ENCODE measurements around the gene POGLUT2. TPM values are rescaled to one million over a fixed set of nuclear protein-coding genes. Genes with fewer than 3 reads are reported as not detected.
A peak's percentile ranks its signal among the peaks of the same experiment; 100 is the strongest.

POGLUT2 gene
- total RNA-seq (4.9 TPM), polyA plus RNA-seq (2.1 TPM)
- long read RNA-seq, donor 1, partial matches to known transcripts = 0 of 1 reads
- long read RNA-seq, donor 1, other reads (novel, unspliced or antisense) = 0 of 1 reads
- long read RNA-seq, donor 2 = 0 reads
- long read RNA-seq, donor 3, partial matches to known transcripts = 0 of 2 reads
- long read RNA-seq, donor 3, other reads (novel, unspliced or antisense) = 0 of 2 reads
- long read RNA-seq, donor 4, partial matches to known transcripts = 0 of 1 reads
- long read RNA-seq, donor 4, other reads (novel, unspliced or antisense) = 0 of 1 reads
- long read RNA-seq, donor 5, transcript KDELC1-201 (10 exons, 2,060 nt) = major isoform, 5 of 5 reads
- long read RNA-seq, donor 5, partial matches to known transcripts = 0 of 5 reads
- long read RNA-seq, donor 5, other reads (novel, unspliced or antisense) = 0 of 5 reads
- long read RNA-seq, donor 6, partial matches to known transcripts = 0 of 1 reads
- long read RNA-seq, donor 6, other reads (novel, unspliced or antisense) = 0 of 1 reads
- long read RNA-seq, donor 7, partial matches to known transcripts = 0 of 1 reads
- long read RNA-seq, donor 7, other reads (novel, unspliced or antisense) = 0 of 1 reads
- long read RNA-seq, donor 8 = 0 reads
- long read RNA-seq, donor 9 = 0 reads
- long read RNA-seq, donor 10 = 0 reads

GRCh38 chr13:102798581-102799425, at the start of gene POGLUT2, which contains the start of gene BIVM:
Gene POGLUT2 (minus strand): TSS chr13:102798976. CDS start chr13:102798670, 306 bp downstream.
Gene BIVM (plus strand): TSS chr13:102799119. CDS start chr13:102807268, 8,149 bp downstream.
- H3K4me1 ChIP-seq (ENCODE audit: control insufficient read depth in 2 of 2, insufficient read depth in 2 of 2, low read length in 2 of 2) = peaks cover 2 to 20% of the 10 kb centered on the region in 2 donors
- H3K27me3 ChIP-seq (ENCODE audit: control insufficient read depth in 2 of 2, insufficient read depth in 1 of 2, low read length in 1 of 2) = peaks cover 22 to 29% of the 10 kb centered on the region in 2 donors
- H3K36me3 ChIP-seq (ENCODE audit: control insufficient read depth in 2 of 2, insufficient read depth in 2 of 2, low read length in 1 of 2) = no peaks in the 10 kb centered on the region
- peak in 4 of 9 donors; percentile 53 to 78 (median 60) for DNase-seq (ENCODE audit: low read depth in 6 of 9, low spot score in 9 of 9)
- H3K27ac ChIP-seq (ENCODE audit: low read depth in 1 of 2, low read length in 1 of 2) = peak within 1 kb of the TSS in 1 of 2 donors; percentile 25
- H3K4me3 ChIP-seq (ENCODE audit: low read length in 2 of 2) = peak within 1 kb of the TSS; percentile 63 to 84
- no peaks in the 10 kb centered on the region for H3K9me3 ChIP-seq (ENCODE audit: control insufficient read depth in 2 of 2, insufficient read depth in 1 of 2, low read length in 1 of 2)
- WGBS = under 1% methylated on average over 72 of the region's 72 CpGs

GRCh38 chr13:102847272-102848234, 48.8 kb upstream of the POGLUT2 start:
- WGBS = 31% methylated on average over 12 of the region's 12 CpGs
- Histone ChIP-seq H3K27me3 (ENCODE audit: control insufficient read depth in 2 of 2, insufficient read depth in 1 of 2, low read length in 1 of 2) (no peaks in the 10 kb centered on the region), H3K36me3 (ENCODE audit: control insufficient read depth in 2 of 2, insufficient read depth in 2 of 2, low read length in 1 of 2) (peaks cover 3 to 12% of the 10 kb centered on the region in 2 donors), H3K4me1 (ENCODE audit: control insufficient read depth in 2 of 2, insufficient read depth in 2 of 2, low read length in 2 of 2) (peaks cover 11 to 12% of the 10 kb centered on the region in 2 donors), H3K27ac (ENCODE audit: low read depth in 1 of 2, low read length in 1 of 2) (peak overlapping the region; percentile 80 to 99), H3K4me3 (ENCODE audit: low read length in 2 of 2) (peak overlapping the region; percentile 82 to 92), H3K9me3 (ENCODE audit: control insufficient read depth in 2 of 2, insufficient read depth in 1 of 2, low read length in 1 of 2) (no peaks in the 10 kb centered on the region)
- DNase-seq (ENCODE audit: low read depth in 6 of 9, low spot score in 9 of 9) = peak in 7 of 9 donors; percentile 22 to 67 (median 30)

- Histone ChIP-seq H3K4me1 (ENCODE audit: control insufficient read depth in 2 of 2, insufficient read depth in 2 of 2, low read length in 2 of 2) (peaks cover 11 to 12% of the 10 kb centered on the region in 2 donors), H3K36me3 (ENCODE audit: control insufficient read depth in 2 of 2, insufficient read depth in 2 of 2, low read length in 1 of 2) (peaks cover 3 to 5% of the 10 kb centered on the region in 2 donors), H3K4me3 (ENCODE audit: low read length in 2 of 2) (peak overlapping the region; percentile 82 to 92), H3K27me3 (ENCODE audit: control insufficient read depth in 2 of 2, insufficient read depth in 1 of 2, low read length in 1 of 2) (no peaks in the 10 kb centered on the region), H3K27ac (ENCODE audit: low read depth in 1 of 2, low read length in 1 of 2) (peak overlapping the region; percentile 98 to 99), H3K9me3 (ENCODE audit: control insufficient read depth in 2 of 2, insufficient read depth in 1 of 2, low read length in 1 of 2) (no peaks in the 10 kb centered on the region)
- WGBS = under 1% methylated on average over 31 of the region's 31 CpGs
- DNase-seq (ENCODE audit: low read depth in 6 of 9, low spot score in 9 of 9) = peak in 8 of 9 donors; percentile 32 to 80 (median 46)
Measured at GRCh38 chr13:102846261-102847015, 47.7 kb upstream of the POGLUT2 start.

GRCh38 chr13:102845630-102846260, 47.0 kb upstream of the POGLUT2 start, which contains the start of gene ERCC5:
Gene ERCC5 (plus strand): TSS chr13:102846032. CDS start chr13:102846267, 235 bp downstream.
- Histone ChIP-seq H3K27me3 (ENCODE audit: control insufficient read depth in 2 of 2, insufficient read depth in 1 of 2, low read length in 1 of 2) (no peaks in the 10 kb centered on the region), H3K36me3 (ENCODE audit: control insufficient read depth in 2 of 2, insufficient read depth in 2 of 2, low read length in 1 of 2) (peaks cover 3 to 5% of the 10 kb centered on the region in 2 donors), H3K9me3 (ENCODE audit: control insufficient read depth in 2 of 2, insufficient read depth in 1 of 2, low read length in 1 of 2) (no peaks in the 10 kb centered on the region), H3K4me3 (ENCODE audit: low read length in 2 of 2) (peak within 1 kb of the TSS; percentile 82 to 92), H3K4me1 (ENCODE audit: control insufficient read depth in 2 of 2, insufficient read depth in 2 of 2, low read length in 2 of 2) (peaks cover 11 to 12% of the 10 kb centered on the region in 2 donors), H3K27ac (ENCODE audit: low read depth in 1 of 2, low read length in 1 of 2) (peak within 1 kb of the TSS; percentile 98 to 99)
- WGBS = under 1% methylated on average over 49 of the region's 49 CpGs
- DNase-seq (ENCODE audit: low read depth in 6 of 9, low spot score in 9 of 9) = peak; percentile 94 to 99 (median 98)

- Histone ChIP-seq H3K27me3 (ENCODE audit: control insufficient read depth in 2 of 2, insufficient read depth in 1 of 2, low read length in 1 of 2) (no peaks in the 10 kb centered on the region), H3K4me3 (ENCODE audit: low read length in 2 of 2) (peak overlapping the region; percentile 82 to 92), H3K36me3 (ENCODE audit: control insufficient read depth in 2 of 2, insufficient read depth in 2 of 2, low read length in 1 of 2) (peaks cover 0 to 5% of the 10 kb centered on the region in 2 donors), H3K27ac (ENCODE audit: low read depth in 1 of 2, low read length in 1 of 2) (peak overlapping the region; percentile 98 to 99), H3K4me1 (ENCODE audit: control insufficient read depth in 2 of 2, insufficient read depth in 2 of 2, low read length in 2 of 2) (peaks cover 11 to 12% of the 10 kb centered on the region in 2 donors), H3K9me3 (ENCODE audit: control insufficient read depth in 2 of 2, insufficient read depth in 1 of 2, low read length in 1 of 2) (no peaks in the 10 kb centered on the region)
- DNase-seq (ENCODE audit: low read depth in 6 of 9, low spot score in 9 of 9) = peak in 3 of 9 donors; percentile 1 to 41 (median 20)
- 1% methylated on average over 13 of the region's 13 CpGs for WGBS
Measured at GRCh38 chr13:102845289-102845629, 46.5 kb upstream of the POGLUT2 start.

GRCh38 chr13:102839462-102839861, 40.7 kb upstream of the POGLUT2 start:
- 97% methylated on average over 5 of the region's 5 CpGs for WGBS
- Histone ChIP-seq H3K27ac (ENCODE audit: low read depth in 1 of 2, low read length in 1 of 2) (no peak overlapping the region), H3K4me3 (ENCODE audit: low read length in 2 of 2) (no peak overlapping the region), H3K4me1 (ENCODE audit: control insufficient read depth in 2 of 2, insufficient read depth in 2 of 2, low read length in 2 of 2) (peaks cover under 1% of the 10 kb centered on the region in 2 donors), H3K27me3 (ENCODE audit: control insufficient read depth in 2 of 2, insufficient read depth in 1 of 2, low read length in 1 of 2) (no peaks in the 10 kb centered on the region), H3K9me3 (ENCODE audit: control insufficient read depth in 2 of 2, insufficient read depth in 1 of 2, low read length in 1 of 2) (no peaks in the 10 kb centered on the region), H3K36me3 (ENCODE audit: control insufficient read depth in 2 of 2, insufficient read depth in 2 of 2, low read length in 1 of 2) (peaks cover 0 to 12% of the 10 kb centered on the region in 2 donors)
- DNase-seq (ENCODE audit: low read depth in 6 of 9, low spot score in 9 of 9) = no peak

GRCh38 chr13:102838982-102839381, 40.2 kb upstream of the POGLUT2 start:
- H3K27ac ChIP-seq (ENCODE audit: low read depth in 1 of 2, low read length in 1 of 2) = no peak overlapping the region
- H3K4me1 ChIP-seq (ENCODE audit: control insufficient read depth in 2 of 2, insufficient read depth in 2 of 2, low read length in 2 of 2) = no peaks in the 10 kb centered on the region
- peaks cover 0 to 12% of the 10 kb centered on the region in 2 donors for H3K36me3 ChIP-seq (ENCODE audit: control insufficient read depth in 2 of 2, insufficient read depth in 2 of 2, low read length in 1 of 2)
- no peak for DNase-seq (ENCODE audit: low read depth in 6 of 9, low spot score in 9 of 9)
- H3K4me3 ChIP-seq (ENCODE audit: low read length in 2 of 2) = no peak overlapping the region
- no peaks in the 10 kb centered on the region for H3K27me3 ChIP-seq (ENCODE audit: control insufficient read depth in 2 of 2, insufficient read depth in 1 of 2, low read length in 1 of 2)
- WGBS = 50% methylated on average over 4 of the region's 4 CpGs
- H3K9me3 ChIP-seq (ENCODE audit: control insufficient read depth in 2 of 2, insufficient read depth in 1 of 2, low read length in 1 of 2) = no peaks in the 10 kb centered on the region

Data from thymus (tissue), 14 donors.